ENCODE data around the gene IP6K3. TPM values are rescaled to one million over a fixed set of nuclear protein-coding genes. Genes with fewer than 3 reads are reported as not detected.

The IP6K3 gene
- polyA plus RNA-seq, 1 donor: 33.1 TPM

DNA sequence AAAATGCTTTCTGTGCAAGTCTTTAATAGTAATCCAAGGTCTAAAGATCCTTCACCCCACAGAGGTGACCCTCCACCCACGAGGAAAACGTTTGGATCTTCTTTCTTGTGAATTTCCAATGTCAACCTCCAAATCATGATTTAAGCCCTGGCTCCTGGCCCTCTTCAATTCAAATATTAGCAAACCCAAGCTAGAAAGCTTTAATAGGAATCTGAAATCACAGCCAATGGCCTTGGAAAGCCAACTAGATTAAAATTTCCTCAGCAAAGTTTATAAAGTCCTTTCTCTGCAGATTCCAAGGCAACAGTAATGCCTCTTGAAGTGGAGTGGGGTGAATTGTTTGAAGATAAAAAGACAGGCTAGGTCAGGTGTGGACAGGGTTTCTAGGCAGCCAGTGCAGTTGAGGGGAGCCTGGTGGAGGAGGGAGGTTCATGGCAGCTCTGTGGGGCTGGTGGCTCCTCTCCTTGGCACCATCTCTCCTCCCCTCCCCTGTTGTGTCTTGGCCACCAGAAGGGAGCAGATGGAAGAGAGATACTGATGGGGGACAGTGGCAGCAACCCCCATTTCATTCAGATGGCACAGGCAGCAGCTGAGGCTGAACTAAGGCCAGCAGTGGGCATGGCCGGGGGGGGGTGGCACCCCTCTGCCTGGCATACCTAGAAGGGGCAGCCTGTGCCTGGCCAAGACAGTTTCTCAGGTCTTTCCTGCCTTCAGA is 23.2 kb downstream of the IP6K3 start:
- no peak for DNase-seq (ENCODE audit: low read depth)

DNA sequence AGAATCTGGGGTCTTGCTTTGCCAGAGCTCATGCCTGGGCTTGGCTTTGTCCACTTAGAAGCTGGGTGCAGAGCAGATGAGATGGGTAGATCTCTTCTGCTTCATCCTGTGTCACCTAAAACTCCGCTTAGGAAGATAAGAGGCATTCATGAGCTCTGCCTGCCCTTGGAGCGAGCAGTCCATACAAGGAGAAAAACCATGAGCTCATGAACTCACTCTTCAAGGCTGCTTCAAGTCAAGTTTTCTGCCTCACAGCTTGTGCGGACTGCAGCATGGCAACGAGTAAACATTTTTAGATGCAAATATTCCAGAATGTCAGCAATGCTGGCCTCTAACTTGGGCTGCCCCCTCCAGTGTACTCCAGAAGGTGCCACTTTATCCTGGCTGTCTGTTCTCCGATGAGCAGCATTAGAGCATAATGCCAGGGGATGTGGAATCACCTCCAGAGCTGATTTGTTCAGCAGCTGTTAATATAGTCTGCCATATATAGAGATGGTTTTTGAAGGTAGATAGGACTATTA is 24.5 kb downstream of the IP6K3 start:
- DNase-seq (ENCODE audit: low read depth): no peak

DNA sequence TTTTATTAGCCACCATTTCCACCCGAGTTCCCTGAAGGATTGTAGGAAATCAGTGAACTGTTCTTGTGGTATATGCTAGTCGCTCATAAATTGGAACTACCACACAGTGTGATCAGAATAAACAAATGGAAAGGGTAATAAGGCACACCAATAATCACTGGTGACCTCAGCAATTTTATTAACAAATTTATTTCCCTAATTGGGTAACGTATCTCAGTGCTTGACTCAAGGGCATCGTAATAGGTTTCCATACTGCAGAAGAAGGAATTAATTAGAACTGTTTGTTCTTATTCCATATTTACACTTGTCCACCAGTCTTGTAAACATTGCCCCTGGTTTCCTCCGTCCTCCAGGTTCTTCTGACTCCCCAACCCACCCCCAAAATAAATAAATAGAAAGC is 25.2 kb downstream of the IP6K3 start:
- DNase-seq (ENCODE audit: low read depth): no peak

DNA sequence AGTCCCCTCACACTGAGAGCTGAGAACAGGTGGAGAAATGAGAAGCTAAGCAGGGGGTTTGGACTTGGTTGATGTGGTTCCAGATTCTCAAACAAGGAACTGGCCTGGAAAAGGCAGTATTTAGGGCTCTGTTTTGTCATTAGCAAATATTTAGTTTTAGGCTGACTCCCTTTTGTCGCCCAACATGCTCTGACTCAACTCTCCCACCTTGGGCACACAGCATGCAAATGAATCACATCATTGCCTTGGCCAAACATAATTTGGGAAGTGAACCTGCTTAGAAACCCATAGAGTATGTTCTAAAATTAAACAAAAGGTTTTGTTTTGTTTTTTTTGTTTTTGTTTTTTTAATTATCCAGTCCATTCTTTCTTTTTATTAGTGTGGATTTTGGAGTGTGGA is 25.7 kb downstream of the IP6K3 start:
- DNase-seq (ENCODE audit: low read depth): no peak

DNA sequence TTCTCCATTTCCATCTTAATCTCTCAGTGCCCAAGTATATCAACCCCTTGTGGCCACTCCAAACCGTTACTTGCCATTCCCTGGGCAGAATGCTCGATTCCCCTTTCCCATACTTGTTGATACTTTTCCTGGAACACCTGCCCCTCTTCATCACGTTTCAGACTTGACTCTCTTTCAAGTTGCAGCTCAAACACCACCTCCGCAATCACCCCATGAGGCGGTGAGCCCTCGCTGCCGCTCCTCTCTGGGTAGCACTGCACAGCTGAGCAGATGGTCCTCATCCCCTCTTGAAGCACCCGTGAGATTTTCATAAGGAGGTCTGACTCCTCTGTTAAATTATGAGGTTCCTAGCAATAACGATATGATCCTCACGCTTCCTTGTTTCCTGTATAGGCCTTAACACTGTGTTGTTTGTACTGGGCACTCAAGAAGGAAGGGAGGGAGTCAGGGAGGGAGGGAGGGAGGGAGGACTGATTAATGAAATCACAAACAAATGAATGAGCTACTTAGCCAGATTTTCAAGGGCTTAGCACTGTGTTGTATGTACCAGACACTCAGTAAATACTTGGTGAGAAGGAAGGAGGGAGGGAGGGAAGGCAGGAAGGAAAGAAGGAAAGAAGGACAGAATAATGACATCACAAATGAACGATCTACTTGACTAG is 27.2 kb downstream of the IP6K3 start:
- DNase-seq (ENCODE audit: low read depth): no peak

DNA sequence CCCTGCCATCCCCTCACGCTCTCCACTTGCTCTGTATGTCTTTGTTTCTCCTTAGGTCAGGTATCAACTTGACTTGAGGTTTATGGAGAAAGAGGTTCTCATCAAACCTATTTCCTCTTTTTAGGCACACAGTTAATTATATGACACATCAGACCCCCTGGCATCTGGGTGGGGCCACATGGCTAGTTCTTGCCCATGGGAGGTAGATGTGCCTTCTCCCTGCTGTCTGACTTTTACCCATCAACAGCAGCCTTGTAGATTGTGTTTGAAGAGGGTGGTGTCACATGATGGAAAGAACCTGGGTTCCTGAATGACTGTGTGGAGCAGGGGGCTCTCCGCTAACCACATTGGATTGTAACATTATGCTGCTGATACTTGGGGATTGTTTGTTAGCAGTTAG is 28.0 kb downstream of the IP6K3 start:
- no peak for DNase-seq (ENCODE audit: low read depth)

DNA sequence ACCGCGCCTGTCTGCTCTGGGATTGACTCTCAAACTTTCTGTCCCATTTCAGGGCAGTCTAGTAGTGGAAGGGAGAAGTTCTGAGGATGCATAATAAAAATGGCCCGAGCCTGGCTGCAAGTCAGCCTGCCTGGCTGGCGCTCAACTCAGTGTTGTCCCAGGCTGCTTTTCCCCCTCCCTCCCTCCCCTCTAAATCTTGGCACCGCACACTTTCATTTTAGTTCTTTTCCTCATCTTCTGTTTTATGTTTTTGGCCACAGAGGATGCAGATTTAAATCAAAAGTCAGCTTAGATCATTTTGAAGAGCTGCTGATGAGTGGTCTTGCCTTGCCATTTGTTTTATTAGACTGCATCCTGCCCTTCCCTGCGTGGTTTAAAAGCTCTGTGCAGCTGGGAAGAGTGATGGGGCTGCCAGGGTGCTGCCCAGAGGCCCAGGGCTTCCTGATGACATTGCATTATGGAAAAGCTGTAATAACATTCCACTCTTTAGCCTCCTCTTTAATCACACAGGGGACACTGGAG is 28.7 kb downstream of the IP6K3 start:
- peak; percentile 36 for DNase-seq (ENCODE audit: low read depth)

DNA sequence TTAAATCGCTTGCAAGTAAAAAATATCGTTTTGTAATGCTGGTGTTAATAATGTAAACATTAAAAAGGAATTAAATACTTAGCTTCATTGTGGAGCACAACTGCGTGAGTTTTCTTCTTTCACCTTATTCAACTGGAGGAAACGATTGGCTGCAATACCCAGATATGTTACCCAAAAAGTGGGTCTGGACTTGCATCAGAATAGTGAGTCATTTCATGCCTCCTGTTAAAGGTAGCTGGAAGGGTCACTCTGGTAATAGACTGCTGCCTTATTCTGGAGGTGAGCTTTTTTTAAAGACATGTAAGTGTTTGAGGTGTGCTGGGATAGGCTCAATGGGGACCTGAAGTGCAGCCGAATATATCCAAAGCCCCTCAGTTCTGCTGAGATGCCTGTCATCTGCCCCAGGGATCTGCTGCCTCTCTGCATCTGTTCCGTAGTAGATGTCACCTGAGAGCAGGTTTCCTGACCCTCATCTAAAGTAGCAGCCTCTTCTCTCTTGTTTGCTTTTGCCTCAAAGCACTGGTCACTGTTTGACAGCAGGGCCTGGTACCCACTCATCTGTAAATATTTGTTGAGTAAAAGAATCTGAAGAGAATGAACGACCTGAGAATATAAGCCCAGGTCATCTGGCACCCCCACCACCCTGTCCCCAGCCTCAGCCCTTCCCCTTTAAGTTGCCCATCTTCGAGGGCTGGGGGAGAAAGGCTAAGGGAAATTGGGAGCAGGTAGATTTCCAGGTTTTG is 29.6 kb downstream of the IP6K3 start:
- no peak for DNase-seq (ENCODE audit: low read depth)

DNA sequence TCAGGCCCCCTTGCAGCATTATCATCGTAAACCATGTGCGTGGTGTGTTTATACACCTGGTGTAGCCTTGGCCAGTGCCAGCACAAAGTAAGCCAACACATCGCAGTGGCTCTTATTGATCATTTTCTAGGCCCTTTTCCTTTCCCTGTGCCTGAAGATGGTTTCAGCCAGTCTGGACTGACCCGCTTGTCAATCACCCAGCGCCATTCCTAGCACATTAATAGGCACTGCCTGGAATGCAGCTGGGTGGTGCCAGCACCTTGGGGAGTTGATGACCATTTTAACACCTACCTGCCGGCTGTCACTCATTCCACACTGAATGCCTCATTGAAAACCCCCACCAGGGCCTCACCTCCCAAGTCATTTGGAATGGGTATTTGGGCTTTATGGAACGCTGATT is 30.3 kb downstream of the IP6K3 start:
- no peak for DNase-seq (ENCODE audit: low read depth)

DNA sequence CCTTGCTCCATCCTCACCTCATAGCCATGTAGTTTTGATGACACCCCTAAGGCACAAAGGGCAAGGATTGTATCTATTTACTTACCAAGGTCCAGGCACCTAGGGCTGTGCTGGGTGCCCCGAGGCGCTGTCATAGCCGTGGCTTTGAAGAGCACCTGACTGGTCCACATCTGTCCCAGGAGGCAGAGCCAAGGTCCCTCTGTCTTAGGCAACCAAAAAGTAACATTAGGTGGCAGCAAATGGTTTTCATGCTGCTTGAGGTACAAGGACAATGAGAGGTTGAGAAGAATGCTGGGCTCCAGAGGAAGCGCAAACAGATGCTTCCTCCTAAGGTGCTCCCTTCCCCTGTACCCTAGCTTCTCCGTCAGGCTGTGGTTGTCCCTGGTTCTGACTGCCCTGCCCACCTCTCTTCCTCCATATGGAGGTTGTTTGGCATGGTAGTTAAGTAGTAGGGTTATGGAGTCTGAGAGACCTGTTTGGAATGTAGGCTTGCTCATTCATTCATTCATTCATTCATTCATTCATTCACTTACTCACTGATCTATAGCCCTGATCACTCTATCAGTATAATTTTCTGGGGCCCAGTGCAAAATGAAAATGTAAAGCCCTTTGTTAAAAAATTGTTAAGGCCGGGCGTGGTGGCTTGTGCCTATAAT is 32.2 kb downstream of the IP6K3 start:
- DNase-seq (ENCODE audit: low read depth): no peak

DNA sequence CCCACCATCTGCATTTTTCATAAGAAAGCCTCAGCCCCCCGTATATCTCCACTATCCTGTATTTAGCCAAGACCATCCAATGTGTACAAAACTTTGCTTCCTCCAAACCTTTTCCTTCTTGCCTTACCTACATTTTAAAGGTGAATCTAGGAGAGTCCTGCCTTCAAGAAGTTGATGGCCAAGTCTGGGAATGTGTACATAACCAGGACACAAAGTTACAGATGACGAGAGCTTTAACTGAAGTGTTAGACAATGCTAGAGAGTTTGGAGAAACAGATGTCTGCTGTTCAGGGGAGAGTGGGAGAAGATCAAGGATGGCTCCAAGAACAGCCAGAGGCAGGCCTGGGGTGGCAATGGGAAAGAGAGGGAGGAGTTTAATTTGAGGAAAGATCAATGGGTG is 32.9 kb downstream of the IP6K3 start:
- no peak for DNase-seq (ENCODE audit: low read depth)

DNA sequence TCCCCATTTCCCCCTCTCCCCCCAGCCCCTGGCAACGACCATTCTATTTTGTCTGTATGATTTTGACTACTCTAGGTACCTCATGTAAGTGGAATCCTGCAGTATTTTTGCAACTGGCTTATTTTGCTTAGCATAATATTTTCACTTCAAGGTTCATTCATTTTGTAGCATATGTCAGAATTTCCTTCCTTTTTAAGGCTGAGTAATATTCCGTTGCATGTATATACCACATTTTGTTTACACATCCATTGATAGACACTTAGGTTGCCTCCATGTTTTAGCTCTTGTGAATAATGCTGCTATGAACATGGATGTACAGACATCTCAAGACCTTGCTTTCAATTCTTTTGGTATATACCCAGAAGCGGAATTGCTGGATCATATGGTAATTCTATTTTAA is 33.8 kb downstream of the IP6K3 start:
- no peak for DNase-seq (ENCODE audit: low read depth)

DNA sequence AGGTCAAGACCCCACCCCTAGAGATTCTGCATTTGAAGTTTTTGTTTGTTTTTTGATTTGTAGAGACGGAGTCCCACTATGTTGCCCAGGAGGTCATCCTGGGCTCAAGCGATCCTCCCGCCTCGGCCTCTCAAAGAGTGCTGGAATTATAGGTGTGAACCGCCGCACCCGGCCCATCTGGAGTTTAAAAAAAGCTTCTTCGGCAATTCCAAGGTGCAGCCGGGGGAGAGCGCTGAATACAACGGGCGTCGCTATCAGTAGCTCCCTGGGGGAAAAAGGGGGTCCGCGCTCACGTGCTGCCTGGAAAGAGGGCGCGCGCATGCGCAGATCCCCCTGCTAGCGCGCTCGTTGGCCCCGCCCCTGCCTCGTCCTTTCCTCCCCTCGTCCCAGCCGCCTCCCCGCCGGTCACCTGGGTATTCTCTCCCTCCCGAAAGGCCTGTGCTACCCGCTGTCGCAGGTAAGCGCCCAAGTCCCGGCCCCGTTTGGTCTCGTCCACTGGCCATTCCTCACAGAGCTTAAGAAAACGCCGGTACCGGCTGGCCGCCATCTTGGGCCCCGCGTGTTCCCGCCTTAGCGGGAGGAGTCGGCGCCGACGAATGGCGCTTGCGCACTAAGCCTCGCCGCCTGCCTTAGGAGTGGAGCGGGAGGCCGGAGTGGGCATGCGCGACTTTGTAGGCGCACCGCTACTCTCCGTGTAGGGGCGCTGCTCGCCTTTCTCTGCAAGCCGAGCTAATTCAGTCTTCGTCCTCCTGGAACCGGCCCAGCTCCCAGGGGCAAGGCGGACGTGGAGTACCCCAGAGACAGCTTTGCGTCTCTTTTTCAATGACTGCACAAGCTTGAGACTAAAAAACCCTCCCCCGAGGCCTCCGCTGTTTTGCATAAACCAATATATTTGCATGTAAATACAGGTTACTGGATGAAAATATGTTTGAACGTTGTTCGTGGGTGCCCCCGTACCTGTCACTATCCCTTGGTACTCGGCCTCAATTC is 35.3 kb downstream of the IP6K3 start, which contains the start of gene UQCC2:
TSS of gene UQCC2 (minus strand) at position 561 of the 990 bp plus-strand sequence. CDS start at position 547, 14 bp downstream.
- DNase-seq (ENCODE audit: low read depth): peak; percentile 92

DNA sequence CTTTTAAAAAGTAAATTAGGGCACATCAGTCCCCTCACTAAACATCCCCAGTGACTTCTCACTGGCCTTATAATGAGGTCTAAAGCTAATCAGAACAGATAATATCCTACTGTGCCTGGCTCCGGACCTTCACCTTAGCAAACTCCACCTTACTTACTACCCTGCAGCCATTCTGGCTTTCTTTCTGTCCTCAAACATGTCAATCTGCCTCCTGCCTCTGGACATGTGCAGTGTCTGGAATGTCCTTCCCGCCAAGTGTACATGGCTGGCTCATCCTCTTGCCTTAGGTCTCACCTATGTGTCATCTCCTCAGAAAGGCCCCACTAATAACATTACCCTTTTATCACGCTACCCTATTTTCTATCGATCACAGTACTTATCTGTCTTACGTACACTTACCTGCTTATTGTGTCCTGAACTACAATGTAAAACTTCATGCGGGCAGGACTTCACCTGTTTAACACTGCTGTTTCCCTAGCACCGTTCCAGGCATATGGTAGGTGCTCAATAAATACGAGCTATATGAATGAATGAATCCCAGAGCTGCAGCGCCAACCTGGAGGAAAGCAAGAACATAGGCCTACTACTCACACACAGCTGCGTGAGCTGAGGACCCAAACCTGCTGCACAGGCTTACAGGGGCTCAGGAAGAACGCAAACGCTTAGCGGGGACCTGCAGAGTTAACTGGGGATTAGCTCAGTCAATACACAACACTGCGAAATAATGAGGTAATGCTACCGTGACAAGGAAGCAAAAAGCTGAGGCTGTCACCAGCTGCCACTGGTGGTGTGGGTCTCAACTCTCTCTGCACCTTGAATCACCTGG is 36.2 kb downstream of the IP6K3 start:
- no peak for DNase-seq (ENCODE audit: low read depth)

DNA sequence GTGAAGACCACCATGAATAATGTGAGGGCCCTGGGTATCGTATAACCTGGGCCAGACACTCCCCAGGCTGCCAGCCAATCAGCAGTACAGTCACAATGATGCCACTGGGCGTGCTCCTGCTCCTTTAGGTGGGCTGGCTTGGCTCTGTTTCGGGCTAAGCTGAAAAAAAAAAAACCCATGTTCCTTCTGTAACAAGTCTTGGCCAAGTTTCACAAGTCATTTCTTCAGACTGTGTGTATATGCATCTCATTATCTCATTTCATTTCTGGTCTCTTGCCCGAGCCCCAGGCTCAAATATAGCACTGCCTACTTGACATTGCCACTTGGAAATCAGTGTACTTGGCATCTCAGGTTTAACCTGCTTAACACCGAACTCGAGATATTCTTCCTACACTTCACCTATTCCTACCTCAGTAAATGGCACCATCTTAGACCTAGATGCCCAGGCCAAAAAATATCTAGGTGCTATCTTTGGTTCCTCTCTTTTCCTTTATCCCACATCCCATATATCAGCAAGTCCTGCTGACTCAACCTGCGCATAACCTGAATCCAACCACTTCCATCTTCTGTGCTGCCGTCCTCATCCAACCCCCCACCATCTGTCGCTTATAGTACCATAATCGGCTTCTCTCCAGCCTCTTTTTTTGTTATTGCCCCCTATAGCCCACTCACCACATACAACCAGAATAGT is 37.0 kb downstream of the IP6K3 start:
- DNase-seq (ENCODE audit: low read depth): no peak

DNA sequence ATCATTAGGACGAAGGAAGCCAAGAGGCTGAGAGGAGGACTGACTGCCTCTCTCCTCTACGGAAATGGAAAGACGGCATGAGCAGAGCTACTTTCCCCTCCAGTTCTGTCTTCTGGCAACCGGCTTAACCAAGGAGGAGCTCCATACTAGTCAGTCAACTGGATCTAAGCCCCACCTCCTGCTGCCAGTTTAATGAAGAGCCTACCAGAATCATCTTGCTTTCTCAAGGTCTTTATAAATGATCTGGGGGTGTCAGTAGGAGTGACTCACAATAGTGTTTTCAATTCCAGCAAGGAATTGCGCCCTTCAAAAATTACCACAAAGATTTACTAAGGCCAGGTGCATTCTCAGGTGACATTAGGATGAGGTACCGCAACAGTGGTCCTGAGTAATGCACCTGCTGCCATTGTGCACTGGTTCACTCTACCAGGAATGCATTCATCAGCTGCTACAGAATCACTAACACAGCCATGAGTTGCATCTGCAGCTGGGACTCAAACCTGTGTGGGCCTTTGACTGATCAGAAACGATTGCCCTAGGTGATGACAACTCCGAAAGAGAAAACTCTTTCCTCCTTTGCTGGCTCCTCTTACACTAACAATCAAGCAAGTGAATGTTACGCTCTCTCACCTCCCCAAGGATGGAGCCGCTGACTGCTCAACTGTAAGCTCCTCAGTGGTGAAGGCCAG is 38.0 kb downstream of the IP6K3 start:
- no peak for DNase-seq (ENCODE audit: low read depth)

DNA sequence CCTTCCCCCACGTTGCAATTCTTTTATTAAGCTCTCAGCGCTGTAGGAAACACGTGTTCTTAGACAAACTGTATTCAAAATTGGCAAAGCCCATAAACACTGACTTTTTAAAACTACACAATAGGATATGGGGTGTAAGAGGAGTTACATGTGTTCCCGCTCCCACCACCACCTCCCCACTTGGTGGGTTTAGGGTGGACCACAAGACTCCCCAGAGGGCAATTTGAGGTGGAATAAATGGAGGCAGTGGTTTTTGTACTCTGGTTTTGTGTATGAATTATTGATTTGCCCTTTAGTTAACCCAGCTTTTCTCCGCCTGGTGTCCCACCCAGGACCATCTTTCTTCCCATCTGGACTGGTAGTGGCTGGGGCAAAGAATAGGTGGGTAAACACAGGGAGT is 38.9 kb downstream of the IP6K3 start:
- DNase-seq (ENCODE audit: low read depth): no peak

DNA sequence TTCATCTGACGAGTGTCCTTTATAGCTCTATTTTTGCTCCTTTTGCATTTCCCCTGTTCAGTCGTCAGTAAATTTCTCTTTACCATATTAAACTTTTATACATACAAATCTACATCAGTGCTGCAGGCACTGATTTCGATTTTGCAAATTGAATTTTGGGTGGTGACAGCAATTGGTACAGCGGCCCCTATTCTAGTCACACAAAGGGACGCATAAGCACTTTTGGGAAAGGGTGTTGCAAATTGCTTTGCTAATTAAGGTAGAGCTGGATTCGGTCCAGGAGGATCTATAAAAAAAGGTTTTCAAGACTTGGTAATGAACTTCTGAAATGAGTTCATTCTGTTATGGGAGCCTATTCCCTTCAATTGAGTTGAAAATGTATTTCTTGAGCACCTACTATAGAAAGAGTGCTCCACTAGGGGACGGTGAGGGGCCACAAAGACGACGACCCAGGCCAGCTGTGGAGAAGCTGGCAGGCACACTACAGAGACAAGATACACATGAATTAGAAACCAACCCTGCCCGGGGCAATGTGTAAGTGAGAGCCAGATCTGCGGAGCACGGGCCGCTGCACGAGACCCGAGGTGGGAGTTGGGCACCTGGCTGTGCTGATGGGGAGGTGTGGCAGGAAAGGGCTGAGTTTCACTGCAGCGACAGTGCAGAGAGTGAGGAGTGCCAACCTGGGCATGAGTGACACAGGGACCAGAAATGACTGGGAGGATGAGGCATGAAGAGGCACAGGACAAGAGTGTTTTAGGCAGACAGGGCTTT is 40.6 kb downstream of the IP6K3 start:
- no peak for DNase-seq (ENCODE audit: low read depth)
